Stimulated activated effector memory CD8-positive, alpha-beta T cell treated with anti-CD3 and anti-CD28 coated beads, Interleukin-12 subunit alpha, Interleukin-12 subunit beta, amount 100 ng/mL, for 72 hours (primary cell): Measurements from ENCODE around the gene RASD1.

ENCODE experiments used
- ATAC-seq: fragments of 150-1000 bp; cut with Tn5 transposase; 2 replicates; pipeline ENCODE4 v1.10.0; 2021
- DNase-seq, 2 donors: peaks; one replicate each; pipeline ENCODE4 v3.0.0; 2021 to 2022; ENCODE audit warnings: low spot score in 2 of 2
- H3K27ac Mint-ChIP-seq: one replicate; pipeline ENCODE4 v1.8.0; 2022; ENCODE audit warnings: mild to moderate bottlenecking, mixed read lengths
- H3K36me3 Mint-ChIP-seq: one replicate; pipeline ENCODE4 v1.8.0; 2022; ENCODE audit warnings: mild to moderate bottlenecking, mixed read lengths
- H3K4me1 Mint-ChIP-seq: one replicate; pipeline ENCODE4 v1.8.0; 2022; ENCODE audit warnings: mixed read lengths
- H3K4me3 Mint-ChIP-seq: one replicate; pipeline ENCODE4 v1.8.0; 2022; ENCODE audit warnings: mild to moderate bottlenecking, mixed read lengths
- H3K9me3 Mint-ChIP-seq: one replicate; pipeline ENCODE4 v1.8.0; 2022; ENCODE audit warnings: mixed read lengths

The RASD1 gene

DNA sequence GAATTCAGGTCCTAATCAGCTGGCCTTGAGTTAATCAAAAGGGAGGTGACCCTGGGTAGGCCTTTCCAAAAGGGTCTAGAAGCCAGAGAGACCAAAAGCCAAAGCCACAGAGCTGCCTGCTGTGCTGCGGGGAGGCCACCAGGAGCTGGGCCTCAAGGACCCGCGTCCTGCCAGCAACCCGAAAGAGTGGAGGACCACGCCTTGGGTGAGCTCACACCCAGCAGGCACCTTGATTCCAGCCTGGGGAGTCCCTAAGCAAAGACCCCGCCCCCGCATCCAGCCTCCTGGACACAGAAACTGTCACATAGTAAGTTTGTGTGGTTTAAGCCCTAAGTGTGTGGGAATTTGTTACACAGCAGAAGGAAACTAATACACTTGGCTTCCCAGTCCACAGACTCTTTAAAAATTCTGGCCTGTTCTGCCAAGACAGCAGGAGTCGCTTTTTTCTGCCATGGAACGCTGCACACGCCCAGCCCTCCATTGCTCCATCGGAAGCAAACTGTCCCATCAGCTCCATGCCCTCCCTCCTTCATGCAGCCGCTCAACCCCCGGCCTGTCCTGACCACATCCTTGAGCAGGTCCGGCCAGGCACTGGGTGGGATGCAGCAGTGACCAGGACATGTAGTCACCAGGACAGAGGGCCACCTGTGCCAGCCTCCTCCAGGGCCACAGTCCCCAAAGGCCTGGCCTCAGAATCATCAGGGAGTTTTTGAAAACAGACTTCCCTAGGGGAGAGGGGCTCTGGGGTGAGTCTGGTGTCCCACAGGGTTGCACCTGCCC, 20.9 kb upstream of the RASD1 start:
- ATAC-seq: no peak
- H3K27ac Mint-ChIP-seq: peak overlapping the region; percentile 41
- DNase-seq: no peak

GRCh38 chr17:17515934-17516930, 20.0 kb upstream of the RASD1 start:
- H3K9me3 Mint-ChIP-seq: no peaks in the 10 kb centered on the region
- DNase-seq: no peak

More for the DNA sequence above, 20.9 kb upstream of the RASD1 start:
- Mint-ChIP-seq H3K9me3 (no peaks in the 10 kb centered on the region), H3K36me3 (no peaks in the 10 kb centered on the region), H3K4me3 (no peak overlapping the region), H3K4me1 (peaks cover 2% of the 10 kb centered on the region)

GRCh38 chr17:17514993-17515933, 19.1 kb upstream of the RASD1 start:
- no peak for DNase-seq
- Mint-ChIP-seq H3K4me3 (no peak overlapping the region), H3K36me3 (no peaks in the 10 kb centered on the region), H3K9me3 (no peaks in the 10 kb centered on the region), H3K27ac (peak overlapping the region; percentile 41), H3K4me1 (peaks cover 17% of the 10 kb centered on the region)
- no peak for ATAC-seq

More at GRCh38 chr17:17515934-17516930, 20.0 kb upstream of the RASD1 start:
- Mint-ChIP-seq H3K4me1 (peaks cover 7% of the 10 kb centered on the region), H3K4me3 (no peak overlapping the region), H3K36me3 (no peaks in the 10 kb centered on the region), H3K27ac (peak overlapping the region; percentile 41)
- ATAC-seq: no peak

GRCh38 chr17:17514361-17514992, 18.3 kb upstream of the RASD1 start:
- Mint-ChIP-seq H3K9me3 (no peaks in the 10 kb centered on the region), H3K4me1 (peaks cover 24% of the 10 kb centered on the region), H3K4me3 (no peak overlapping the region), H3K36me3 (no peaks in the 10 kb centered on the region), H3K27ac (peak overlapping the region; percentile 1)
- DNase-seq (no peak), ATAC-seq (no peak)

DNA sequence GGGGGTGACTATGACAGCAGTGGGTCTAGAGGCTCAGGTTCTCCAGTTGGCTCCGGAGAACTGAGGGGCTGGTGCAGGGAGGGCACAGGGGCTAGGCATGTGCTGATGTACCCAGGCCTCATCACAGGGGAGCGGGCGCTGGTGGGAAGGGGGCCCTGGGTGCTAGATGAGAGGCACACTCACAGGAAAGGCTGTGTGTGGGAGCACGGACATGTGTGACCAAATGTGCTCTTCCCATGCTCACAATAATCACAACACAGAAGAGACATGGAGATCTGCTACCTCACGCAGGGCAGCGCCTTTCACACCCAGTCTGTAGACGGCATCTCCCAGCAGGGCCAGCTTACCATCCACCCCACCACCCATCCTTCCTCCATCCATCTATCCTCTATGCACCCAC, 17.4 kb upstream of the RASD1 start:
- Mint-ChIP-seq H3K4me3 (no peak overlapping the region), H3K36me3 (no peaks in the 10 kb centered on the region), H3K27ac (peak overlapping the region; percentile 1), H3K4me1 (peaks cover 24% of the 10 kb centered on the region), H3K9me3 (no peaks in the 10 kb centered on the region)
- DNase-seq: no peak
- ATAC-seq: no peak

GRCh38 chr17:17512866-17513265, 16.7 kb upstream of the RASD1 start:
- no peak for ATAC-seq
- H3K4me3 Mint-ChIP-seq: no peak overlapping the region
- peaks cover 24% of the 10 kb centered on the region for H3K4me1 Mint-ChIP-seq
- no peak for DNase-seq
- H3K27ac Mint-ChIP-seq: peak overlapping the region; percentile 61
- no peaks in the 10 kb centered on the region for H3K9me3 Mint-ChIP-seq
- H3K36me3 Mint-ChIP-seq: no peaks in the 10 kb centered on the region

GRCh38 chr17:17511881-17512858, 16.0 kb upstream of the RASD1 start:
- H3K4me3 Mint-ChIP-seq: no peak overlapping the region
- H3K36me3 Mint-ChIP-seq: no peaks in the 10 kb centered on the region
- ATAC-seq (peak; percentile 16), DNase-seq (no peak)
- no peaks in the 10 kb centered on the region for H3K9me3 Mint-ChIP-seq
- peak overlapping the region; percentile 61 for H3K27ac Mint-ChIP-seq
- peaks cover 24% of the 10 kb centered on the region for H3K4me1 Mint-ChIP-seq

GRCh38 chr17:17511293-17511741, 15.1 kb upstream of the RASD1 start:
- H3K27ac Mint-ChIP-seq: peak overlapping the region; percentile 96

GRCh38 chr17:17510456-17511292, 14.5 kb upstream of the RASD1 start:
- Mint-ChIP-seq H3K9me3 (no peaks in the 10 kb centered on the region), H3K36me3 (no peaks in the 10 kb centered on the region)

More at GRCh38 chr17:17511293-17511741, 15.1 kb upstream of the RASD1 start:
- Mint-ChIP-seq H3K9me3 (no peaks in the 10 kb centered on the region), H3K4me3 (peak overlapping the region; percentile 49), H3K4me1 (peaks cover 24% of the 10 kb centered on the region), H3K36me3 (no peaks in the 10 kb centered on the region)
- DNase-seq (no peak), ATAC-seq (no peak)

DNA sequence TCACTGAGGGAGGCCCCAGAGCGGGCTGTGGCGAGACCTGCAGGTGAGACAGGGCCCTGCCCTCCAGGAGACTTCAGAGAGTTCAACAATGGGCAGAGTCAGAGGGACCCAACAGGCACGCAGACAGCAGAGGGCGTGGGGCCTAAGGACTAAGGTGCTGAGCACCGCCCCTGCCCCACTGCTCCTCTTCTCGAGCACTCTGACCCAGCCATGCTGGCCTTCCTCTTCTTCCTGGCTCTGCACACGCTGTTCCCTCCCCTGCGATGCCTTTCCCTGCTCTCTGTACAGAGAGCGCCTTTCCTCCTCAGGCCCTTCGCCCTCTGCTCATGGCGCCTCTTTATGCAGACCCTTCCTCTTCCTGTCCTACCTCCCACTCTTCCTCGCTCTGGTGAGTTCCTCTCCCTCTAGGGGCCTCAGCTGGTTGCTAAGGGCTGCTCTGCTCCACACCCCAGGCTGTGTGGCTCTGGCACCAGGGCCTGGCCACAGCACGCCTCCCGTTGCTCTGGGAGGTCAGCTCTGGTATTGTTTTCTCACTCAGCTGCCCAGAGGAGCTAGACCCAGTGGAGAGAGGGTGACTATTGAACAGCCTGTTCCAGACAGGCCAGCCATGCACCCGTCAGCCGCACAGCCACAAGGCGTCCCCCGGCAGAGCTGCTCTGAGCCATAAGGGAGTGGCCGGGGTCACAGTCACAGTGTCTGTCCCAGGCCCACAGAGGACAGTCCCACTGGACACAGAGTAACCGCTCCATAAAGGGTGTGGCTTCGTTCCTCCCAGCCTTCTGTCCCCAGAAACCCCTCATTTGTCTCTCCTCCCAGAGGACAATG, 13.6 kb upstream of the RASD1 start:
- no peak for ATAC-seq
- Mint-ChIP-seq H3K4me3 (no peak overlapping the region), H3K4me1 (peaks cover 24% of the 10 kb centered on the region), H3K27ac (peak overlapping the region; percentile 96), H3K9me3 (no peaks in the 10 kb centered on the region), H3K36me3 (no peaks in the 10 kb centered on the region)
- DNase-seq: no peak

More at GRCh38 chr17:17510456-17511292, 14.5 kb upstream of the RASD1 start:
- no peak for DNase-seq
- Mint-ChIP-seq H3K4me3 (peak overlapping the region; percentile 49), H3K27ac (peak overlapping the region; percentile 96), H3K4me1 (peaks cover 24% of the 10 kb centered on the region)
- ATAC-seq: peak; percentile 71

DNA sequence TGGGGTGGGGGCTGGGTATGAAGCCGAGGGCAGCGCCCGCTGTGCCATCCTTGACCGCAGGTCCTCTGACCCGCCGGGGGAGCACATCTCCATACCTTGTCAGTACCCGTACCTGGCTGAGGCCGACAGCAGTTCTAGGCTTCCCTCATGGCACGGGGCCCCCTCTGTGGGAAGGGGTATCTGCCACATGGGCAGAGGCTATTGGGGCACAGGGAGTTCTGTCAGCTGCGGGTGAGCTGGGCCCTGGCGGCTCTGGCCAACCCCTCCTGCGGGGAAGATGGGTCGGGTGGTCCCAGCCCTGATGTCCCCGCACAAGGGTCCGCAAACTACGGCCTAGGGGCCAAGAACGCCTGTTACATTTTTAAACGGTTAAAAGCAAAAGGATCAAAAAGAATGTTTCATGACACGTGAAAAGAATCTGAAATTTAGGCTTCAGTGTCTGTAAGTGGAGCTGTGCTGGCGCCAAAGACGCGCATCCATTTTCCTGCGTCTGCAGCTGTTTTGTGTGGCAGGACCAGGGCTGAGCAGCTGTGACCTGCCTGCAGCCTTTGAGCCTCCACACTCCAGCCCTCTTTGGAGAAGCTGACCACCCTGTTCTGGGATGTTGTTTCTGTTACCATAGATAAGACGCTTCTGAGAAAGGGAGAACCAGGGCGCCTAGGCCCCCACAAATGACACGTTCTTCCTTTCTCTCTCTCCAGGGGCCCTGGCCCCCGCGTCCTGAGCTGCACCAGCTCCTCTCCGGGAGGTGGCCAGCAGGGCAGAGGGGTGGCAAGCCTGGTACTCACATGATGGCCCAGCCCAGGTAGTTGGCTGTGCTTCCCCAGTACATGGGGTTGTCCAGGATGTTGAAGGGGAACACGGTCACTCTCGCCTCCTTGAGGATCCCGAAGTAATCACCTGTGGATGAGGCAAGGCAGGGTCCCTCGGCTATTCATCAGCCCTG, 12.7 kb upstream of the RASD1 start:
- ATAC-seq (no peak), DNase-seq (no peak)
- Mint-ChIP-seq H3K4me3 (no peak overlapping the region), H3K4me1 (peaks cover 24% of the 10 kb centered on the region), H3K9me3 (no peaks in the 10 kb centered on the region), H3K27ac (peak overlapping the region; percentile 96), H3K36me3 (no peaks in the 10 kb centered on the region)
